Measurements from ENCODE around the gene GPR55. TPM values are rescaled to one million over a fixed set of nuclear protein-coding genes. Genes with fewer than 3 reads are reported as not detected.

GPR55 gene
- total RNA-seq, 1 experiment from 2014 or later = not detected

DNA sequence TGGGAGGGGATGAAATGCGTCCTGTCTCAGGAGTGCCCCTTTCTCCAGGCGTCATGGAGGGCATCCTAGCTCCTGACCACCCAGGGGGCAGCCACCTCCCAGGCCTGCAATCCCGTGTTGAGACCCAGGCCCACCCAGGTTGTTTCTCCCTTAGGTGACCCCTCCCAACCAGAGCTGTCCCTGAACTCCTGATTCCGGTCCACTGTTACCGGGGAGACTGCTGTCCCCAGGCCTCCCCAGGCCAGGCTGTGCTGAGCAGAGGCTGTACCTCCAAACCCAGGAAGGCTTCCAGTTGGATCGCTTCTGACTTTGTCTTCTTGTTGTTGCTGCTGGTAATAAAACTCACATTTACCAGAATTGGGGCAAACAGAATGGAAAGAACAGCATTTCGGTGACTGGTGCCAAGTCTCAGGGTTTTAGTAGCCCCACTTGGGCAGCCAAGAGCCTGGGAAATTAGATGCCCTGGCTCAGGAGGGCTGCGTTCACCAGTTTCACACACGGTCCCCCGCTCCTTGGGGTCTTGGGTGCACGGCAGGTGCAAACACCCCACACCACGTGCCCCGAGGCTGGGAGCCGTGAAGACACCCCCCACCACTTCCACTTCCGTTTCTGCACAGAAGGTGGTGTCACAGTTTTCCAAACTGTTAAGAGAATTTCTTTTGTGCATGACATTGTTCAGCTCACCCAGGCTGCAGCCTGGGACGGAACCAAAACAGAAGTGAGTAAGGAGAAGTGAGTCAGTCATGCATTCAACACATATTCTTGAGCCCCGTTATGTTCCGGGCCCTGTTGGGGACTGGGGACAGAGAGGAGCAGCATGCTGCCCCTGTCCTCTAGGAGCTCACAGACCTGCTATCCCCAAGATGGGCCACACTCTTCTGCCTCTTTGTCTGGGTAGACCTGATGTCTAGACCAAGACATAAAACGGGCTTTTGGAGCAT, 30.9 kb downstream of the GPR55 start:
- no peak overlapping the region for H2AFZ ChIP-seq (ENCODE audit: low read depth, low read length, poor library complexity, severe bottlenecking)
- CTCF ChIA-PET = no interaction called here
- H4K20me1 ChIP-seq (ENCODE audit: insufficient read depth) = no peaks in the 10 kb centered on the region
- POLR2A ChIA-PET = no interaction called here
- H3K9me3 ChIP-seq (ENCODE audit: control insufficient read depth in 1 of 2, insufficient read depth in 1 of 2, low read depth in 1 of 2, low read length in 2 of 2) = no peaks in the 10 kb centered on the region
- H3K4me3 ChIP-seq (replicated peaks in 1 of 2; ENCODE audit: low read depth in 1 of 2, low read length in 2 of 2) = no peak overlapping the region
- peaks cover 4% of the 10 kb centered on the region; the same call in 1 of the 2 replicates for H3K27me3 ChIP-seq (ENCODE audit: insufficient read depth, low read length)
- no peaks in the 10 kb centered on the region for H3K9me2 ChIP-seq (ENCODE audit: insufficient read depth)
- no peak overlapping the region for H3K4me2 ChIP-seq (ENCODE audit: low read length)
- H3K27ac ChIP-seq (ENCODE audit: low read depth, low read length) = no peak overlapping the region
- intact Hi-C loops (cut with micrococcal nuclease) = no loop called here
- no peak for DNase-seq (ENCODE audit: low read depth, low spot score)
- RAD21 ChIA-PET (ENCODE audit: low non-redundant PET in 1 of 2, low total read pairs in 2 of 2, uncharacterized antibody in 2 of 2, unreplicated experiment in 2 of 2) = no interaction called here
- H3K9ac ChIP-seq (ENCODE audit: low read length) = no peak overlapping the region
- peaks cover 0 to 8% of the 10 kb centered on the region in 2 experiments; a peak in 2 of 4 replicates for H3K4me1 ChIP-seq (ENCODE audit: control insufficient read depth in 1 of 2, insufficient read depth in 2 of 2, low read length in 2 of 2)
- no peak for ATAC-seq
- TF ChIP-seq SRF (IDR thresholded peaks at IDR 0.05; ENCODE audit: low read depth) (no peak), CBX3 (IDR thresholded peaks at IDR 0.05; ENCODE audit: low read depth) (no peak), ZNF274 (IDR thresholded peaks at IDR 0.05; ENCODE audit: low read depth, low read length) (no peak), POLR2A (IDR thresholded peaks at IDR 0.05; ENCODE audit: borderline replicate concordance, extremely low read depth, insufficient read depth, insufficient read length) (no peak), SIN3A (IDR thresholded peaks at IDR 0.05; ENCODE audit: low read depth) (no peak), SP1 (IDR thresholded peaks at IDR 0.05; ENCODE audit: low read depth) (no peak), ELF1 (IDR thresholded peaks at IDR 0.05; ENCODE audit: borderline replicate concordance, low read depth) (no peak), FOSL1 (IDR thresholded peaks at IDR 0.05; ENCODE audit: low read depth) (no peak), CEBPB (IDR thresholded peaks at IDR 0.05; ENCODE audit: low read depth) (no peak), YY1 (IDR thresholded peaks at IDR 0.05; ENCODE audit: extremely low read depth, insufficient replicate concordance, low read depth, low read length) (no peak), CTCF (IDR thresholded peaks at IDR 0.05 in 2 of 3, conservative IDR thresholded peaks at IDR 0.05 in 1 of 3; ENCODE audit: borderline replicate concordance in 1 of 3, insufficient read depth in 1 of 3, low read depth in 2 of 3, low read length in 2 of 3) (no peak), RAD21 (IDR thresholded peaks at IDR 0.05; ENCODE audit: low read depth) (no peak), EZH2phosphoT487 (IDR thresholded peaks at IDR 0.05; ENCODE audit: borderline replicate concordance) (no peak), ZBTB33 (IDR thresholded peaks at IDR 0.05; ENCODE audit: extremely low read depth, insufficient replicate concordance, low read length) (no peak), EGR1 (IDR thresholded peaks at IDR 0.05; ENCODE audit: low read depth) (no peak), POLR2AphosphoS5 (IDR thresholded peaks at IDR 0.05; ENCODE audit: low read depth, low read length) (no peak)
- TF ChIP-seq, protein P1, sequence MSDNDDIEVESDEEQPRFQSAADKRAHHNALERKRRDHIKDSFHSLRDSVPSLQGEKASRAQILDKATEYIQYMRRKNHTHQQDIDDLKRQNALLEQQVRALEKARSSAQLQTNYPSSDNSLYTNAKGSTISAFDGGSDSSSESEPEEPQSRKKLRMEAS (IDR thresholded peaks at IDR 0.05) = no peak
- no TSS peak for BruUV-seq (replicated peaks)
- H3K36me3 ChIP-seq (ENCODE audit: control insufficient read depth in 1 of 2, insufficient read depth in 2 of 2, low read length in 2 of 2) = no peaks in the 10 kb centered on the region
- H3K79me2 ChIP-seq (ENCODE audit: insufficient read depth, low read length) = no peaks in the 10 kb centered on the region

Measured in HCT116 (cell line).